Activated naive CD4-positive, alpha-beta T cell treated with anti-CD3 and anti-CD28 coated beads, Interleukin-2, amount 10 ng/mL, durations not matched to agents 5 hours and 36 hours (primary cell): ENCODE measurements around the gene GHRHR. TPM values are rescaled to one million over a fixed set of nuclear protein-coding genes. Genes with fewer than 3 reads are reported as not detected.

ENCODE experiments used
- total RNA-seq, 2 experiments: library from RNA; stranded (reverse); gene quantifications; one replicate each; pipeline ENCODE4 v1.2.3, GENCODE V29; 2021

The GHRHR gene
- not detected for total RNA-seq

GRCh38 chr7:30963842-30964241 is at the start of gene GHRHR:
Gene GHRHR (plus strand): TSS chr7:30963953. CDS start chr7:30964069, 116 bp downstream.

Other genes with a start within 250 kb of the GHRHR start
- 1 to 10 TPM in 1 of 2 experiments, under 1 TPM in 1; 0.99 to 1.4 TPM for gene INMT, start 211.8 kb upstream of the GHRHR start, total RNA-seq
- gene MINDY4, start 192.5 kb upstream of the GHRHR start, total RNA-seq = 1 to 10 TPM; 1.3 TPM
- under 1 TPM; 0.08 to 0.14 TPM for gene AQP1, start 52.1 kb upstream of the GHRHR start, total RNA-seq
- gene ADCYAP1R1, start 88.4 kb downstream of the GHRHR start, total RNA-seq = not detected